HepG2 (cell line): ENCODE results near the gene CMTM4. TPM values are rescaled to one million over a fixed set of nuclear protein-coding genes. Genes with fewer than 3 reads are reported as not detected.

Source experiments
- ATAC-seq: fragments of 200-7000 bp; cut with Tn5 transposase; 3 replicates; pipeline ENCODE4 v1.9.1; 2020; ENCODE audit warnings: mild to moderate bottlenecking, moderate library complexity
- BruUV-seq: library from RNA; stranded (reverse); fragments of 400-500 nt; replicated peaks from 2 replicates; lab custom pipeline; 2021; lab: Mats Ljungman, UMichigan
- CTCF ChIA-PET: fragments of 300-600 bp; formaldehyde crosslinking; extraction: SDS; loops from one replicate; lab custom pipeline; 2021; ENCODE audit warnings: low total read pairs, inconsistent platforms, low intra/inter-chr PET ratio; lab: Yijun Ruan, JAX
- POLR2A ChIA-PET: fragments of 350-600 bp; sonication (Branson Sonifier 250); formaldehyde crosslinking; loops from one replicate; lab custom pipeline; 2020; ENCODE audit warnings: antibody characterized with exemption, inconsistent platforms; lab: Yijun Ruan, JAX
- DNase-seq: peaks from one replicate; pipeline ENCODE4 v3.0.0-alpha.2; 2015; ENCODE audit warnings: low spot score
- FAIRE-seq: peaks from 3 replicates; lab custom pipeline; 2011; peaks lifted over from hg19 to GRCh38; lab: Jason Lieb, UNC
- H2AFZ ChIP-seq: one replicate; pipeline ENCODE4 v1.6.1; 2011; ENCODE audit warnings: low read length, inconsistent platforms
- H3K27ac ChIP-seq: fragments of 300-600 bp; 3 replicates; pipeline ENCODE4 v1.8.0; 2011; ENCODE audit warnings: mixed run types, mild to moderate bottlenecking, mixed read lengths, low read length, inconsistent platforms; ENCODE audit not compliant: insufficient read depth; ENCODE audit errors: extremely low read length
- H3K27me3 ChIP-seq, 2 experiments: fragments of 200-600 bp in 1 of 2; 2 replicates in 1 of 2; 3 replicates in 1 of 2; pipeline versions ENCODE4 v1.6.0 to v1.8.0; 2011; ENCODE audit warnings: low read length in 2 of 2, mild to moderate bottlenecking in 2 of 2, moderate library complexity in 2 of 2, inconsistent platforms in 1 of 2; ENCODE audit not compliant: insufficient read depth in 2 of 2, control insufficient read depth in 1 of 2
- H3K36me3 ChIP-seq, 2 experiments: fragments of 200-600 bp in 1 of 2; replicated peaks in 1 of 2; 2 replicates in 1 of 2; 3 replicates in 1 of 2; pipeline versions ENCODE4 v1.5.1 to v1.8.0; 2011; ENCODE audit warnings: low read length in 2 of 2, inconsistent platforms in 1 of 2; ENCODE audit not compliant: insufficient read depth in 2 of 2, control insufficient read depth in 1 of 2
- H3K4me1 ChIP-seq: 2 replicates; pipeline ENCODE4 v1.5.1; 2012; ENCODE audit warnings: low read length, inconsistent platforms; ENCODE audit not compliant: insufficient read depth
- H3K4me2 ChIP-seq: 2 replicates; pipeline ENCODE4 v1.6.0; 2011; ENCODE audit warnings: low read depth, low read length, inconsistent platforms
- H3K4me3 ChIP-seq, 3 experiments: fragments of 200-600 bp in 1 of 3; sonication (generic), shearing (Covaris generic) in 1 of 3; replicated peaks in 1 of 3; 2 replicates each; pipeline ENCODE4 v1.5.1; 2011 to 2016; ENCODE audit warnings: low read length in 3 of 3, inconsistent platforms in 2 of 3, low read depth in 2 of 3, mild to moderate bottlenecking in 2 of 3, control low read depth in 1 of 3, mixed read lengths in 1 of 3; ENCODE audit not compliant: insufficient read depth in 1 of 3
- H3K79me2 ChIP-seq: one replicate; pipeline ENCODE4 v1.6.1; 2011; ENCODE audit warnings: low read length, inconsistent platforms; ENCODE audit not compliant: insufficient read depth
- H3K9ac ChIP-seq: 2 replicates; pipeline ENCODE4 v1.6.0; 2011; ENCODE audit warnings: mild to moderate bottlenecking, low read depth, low read length, inconsistent platforms; ENCODE audit not compliant: insufficient read depth
- H3K9me3 ChIP-seq: 2 replicates; pipeline ENCODE4 v1.5.1; 2012; ENCODE audit warnings: mild to moderate bottlenecking, low read length
- H4K20me1 ChIP-seq: 2 replicates; pipeline ENCODE4 v1.6.0; 2011; ENCODE audit warnings: inconsistent platforms, mild to moderate bottlenecking, low read length, moderate library complexity; ENCODE audit not compliant: insufficient read depth
- CEBPG ChIP-seq: IDR thresholded peaks from 2 replicates; pipeline ENCODE4 v1.6.1; 2016
- GPN1 ChIP-seq: sonication (generic); formaldehyde crosslinking; IDR thresholded peaks from 2 replicates; pipeline ENCODE4 v1.5.1; 2020; ENCODE audit warnings: missing genetic modification reagents, borderline replicate concordance
- HMG20A ChIP-seq: IDR thresholded peaks from 2 replicates; pipeline ENCODE4 v1.6.1; 2016; ENCODE audit warnings: borderline replicate concordance
- NCOA2 ChIP-seq: sonication (generic); formaldehyde crosslinking; IDR thresholded peaks from 2 replicates; pipeline ENCODE4 v1.8.0; 2022; ENCODE audit warnings: inconsistent platforms
- NFIB ChIP-seq: sonication (generic); formaldehyde crosslinking; IDR thresholded peaks from 2 replicates; pipeline ENCODE4 v1.9.0; 2021; ENCODE audit warnings: missing genetic modification reagents, mild to moderate bottlenecking, borderline replicate concordance
- PAF1 ChIP-seq: IDR thresholded peaks from 2 replicates; pipeline ENCODE4 v1.6.1; 2016; ENCODE audit warnings: missing genetic modification reagents, missing compliant biosample characterization
- RAD51 ChIP-seq: fragments of 450-650 bp; IDR thresholded peaks from 2 replicates; pipeline ENCODE4 v1.6.1; 2016; ENCODE audit warnings: borderline replicate concordance
- RARA ChIP-seq: IDR thresholded peaks from 2 replicates; pipeline ENCODE4 v1.6.1; 2016; ENCODE audit warnings: missing genetic modification reagents, missing compliant biosample characterization
- RBAK ChIP-seq: sonication (generic); formaldehyde crosslinking; IDR thresholded peaks from 2 replicates; pipeline ENCODE4 v1.5.1; 2020; ENCODE audit warnings: mild to moderate bottlenecking, missing genetic modification reagents
- REPIN1 ChIP-seq: sonication (generic); formaldehyde crosslinking; IDR thresholded peaks from 2 replicates; pipeline ENCODE4 v1.8.0; 2022; ENCODE audit warnings: missing genetic modification reagents, low read depth, mild to moderate bottlenecking, borderline replicate concordance
- SOX6 ChIP-seq, 2 experiments: fragments of 450-650 bp in 1 of 2; sonication (generic) in 1 of 2; formaldehyde crosslinking in 1 of 2; IDR thresholded peaks; 2 replicates each; pipeline versions ENCODE4 v1.4.0 to v1.6.1; 2017 to 2020; ENCODE audit warnings: antibody characterized with exemption in 1 of 2, mild to moderate bottlenecking in 1 of 2, missing genetic modification reagents in 1 of 2
- ZBTB44 ChIP-seq: sonication (generic); formaldehyde crosslinking; IDR thresholded peaks from 2 replicates; pipeline ENCODE4 v1.4.0; 2020; ENCODE audit warnings: missing genetic modification reagents
- ZFP41 ChIP-seq: sonication (generic); formaldehyde crosslinking; IDR thresholded peaks from 2 replicates; pipeline ENCODE4 v1.4.0; 2020; ENCODE audit warnings: mild to moderate bottlenecking, missing genetic modification reagents, borderline replicate concordance
- ZMYM2 ChIP-seq: sonication (generic); formaldehyde crosslinking; IDR thresholded peaks from 2 replicates; pipeline ENCODE4 v1.8.0; 2022; ENCODE audit warnings: mild to moderate bottlenecking, missing genetic modification reagents
- ZNF614 ChIP-seq: IDR thresholded peaks from 2 replicates; pipeline ENCODE4 v1.6.1; 2018; ENCODE audit warnings: missing biosample characterization, missing genetic modification reagents, inconsistent platforms, borderline replicate concordance
- ZNF652 ChIP-seq: IDR thresholded peaks from 2 replicates; pipeline ENCODE4 v1.6.1; 2016; ENCODE audit warnings: low read depth, borderline replicate concordance
- ZNF703 ChIP-seq: sonication (generic); formaldehyde crosslinking; IDR thresholded peaks from 2 replicates; pipeline ENCODE4 v1.5.1; 2020; ENCODE audit warnings: missing genetic modification reagents, mild to moderate bottlenecking, moderate library complexity, borderline replicate concordance
- ZNF790 ChIP-seq: sonication (generic); formaldehyde crosslinking; IDR thresholded peaks from 2 replicates; pipeline ENCODE4 v1.8.0; 2022; ENCODE audit warnings: missing genetic modification reagents, mild to moderate bottlenecking, borderline replicate concordance
- WGBS: methylation state at CpG from one replicate; pipeline ENCODE4 v1.1.6; 2017; ENCODE audit warnings: low lambda C conversion rate; 5-methylcytosine and 5-hydroxymethylcytosine counted together
- in situ Hi-C: cut with HindIII; loops from 2 replicates; pipeline ENCODE4 v1.10.0; 2017; ENCODE audit warnings: low pct_unique_long_range_greater_than_20kb; ENCODE audit not compliant: extremely low pct_ligation_motif_present
- intact Hi-C: fragments of 100-400 bp; cut with micrococcal nuclease; formaldehyde crosslinking; loops from one replicate; pipeline ENCODE4 v1.10.0; 2022; ENCODE audit not compliant: unreplicated experiment
- polyA plus RNA-seq, 8 experiments: library from polyadenylated mRNA; depleted of rRNA in 3 of 8; stranded (reverse) in 7 of 8; unstranded in 1 of 8; fragments of >200 nt; fragmentation: Illumina TruSeq in 4 of 8; extraction: Trizol in 4 of 8; gene quantifications; 2 replicates each; pipeline versions ENCODE4 v1.2.1 to v1.2.3, GENCODE V29; 2011 to 2016; ENCODE audit warnings: low read depth in 4 of 8, missing spikeins in 1 of 8, mixed read lengths in 1 of 8; ENCODE audit not compliant: insufficient read depth in 1 of 8
- total RNA-seq, 5 experiments: library from RNA; depleted of rRNA; stranded (reverse); fragments of >200 nt; fragmentation: Illumina TruSeq; extraction: Trizol; gene quantifications; 2 replicates each; pipeline ENCODE4 v1.2.3, GENCODE V29; 2016; ENCODE audit warnings: low read depth in 1 of 5

CMTM4 gene
- total and polyA plus RNA-seq, 2 of the 13 experiments (the other 11 are each of a cell fraction or from before 2014, with no cell fraction given): 32.0 to 36.3 TPM

GRCh38 chr16:66690106-66690847, 6.3 kb downstream of the CMTM4 start:
- in situ Hi-C loops: loop anchor here (5.0 kb wide), 1 partner anchor 83 kb away; no protein-coding TSS in a partner anchor
- CTCF ChIA-PET: no interaction called here
- ATAC-seq: peak; percentile 36
- peaks cover 4% of the 10 kb centered on the region for H3K79me2 ChIP-seq
- no peak for FAIRE-seq
- no peaks in the 10 kb centered on the region; a peak in 1 of 5 replicates for H3K27me3 ChIP-seq
- no peak overlapping the region for H3K4me3 ChIP-seq
- H3K4me2 ChIP-seq: no peak overlapping the region
- H4K20me1 ChIP-seq: no peaks in the 10 kb centered on the region
- peaks cover 68% of the 10 kb centered on the region for H3K4me1 ChIP-seq
- H3K36me3 ChIP-seq: no peaks in the 10 kb centered on the region
- intact Hi-C loops: no loop called here
- TF ChIP-seq ZMYM2 (CRISPR knock-in tag): no peak
- TF ChIP-seq SOX6 (IDR thresholded peaks at IDR 0.05): no peak
- peak; percentile 28; the same call in 1 of the 2 replicates for TF ChIP-seq SOX6 (CRISPR knock-in tag; IDR thresholded peaks at IDR 0.05)
- peak; percentile 35; the same call in 1 of the 2 replicates for TF ChIP-seq ZNF652
- no peak for TF ChIP-seq REPIN1 (CRISPR knock-in tag)
- TF ChIP-seq CEBPG (CRISPR knock-in tag): 0 out of 2 replicates have a peak, but pooled peaks have one; percentile 10
- BruUV-seq: no TSS peak
- H3K9ac ChIP-seq: no peak overlapping the region
- POLR2A ChIA-PET: no interaction called here
- peak overlapping the region; percentile 4 for H3K27ac ChIP-seq
- 50% methylated on average over 7 of the region's 7 CpGs for WGBS
- H3K9me3 ChIP-seq: no peaks in the 10 kb centered on the region
- peak; percentile 57 for DNase-seq
- no peak overlapping the region for H2AFZ ChIP-seq

GRCh38 chr16:66689282-66689681, 7.3 kb downstream of the CMTM4 start:
- no peaks in the 10 kb centered on the region; a peak in 1 of 5 replicates for H3K27me3 ChIP-seq
- FAIRE-seq: no peak
- CTCF ChIA-PET: no interaction called here
- ATAC-seq: no peak
- H3K4me2 ChIP-seq: no peak overlapping the region
- H3K36me3 ChIP-seq: no peaks in the 10 kb centered on the region
- H3K4me3 ChIP-seq: no peak overlapping the region
- in situ Hi-C loops: no loop called here
- H3K9ac ChIP-seq: no peak overlapping the region
- no peak overlapping the region for H3K27ac ChIP-seq
- DNase-seq: no peak
- WGBS: 88% methylated on average over 6 of the region's 6 CpGs
- no peak overlapping the region for H2AFZ ChIP-seq
- H3K4me1 ChIP-seq: peaks cover 64% of the 10 kb centered on the region
- POLR2A ChIA-PET: no interaction called here
- no peaks in the 10 kb centered on the region for H3K9me3 ChIP-seq
- no peaks in the 10 kb centered on the region for H3K79me2 ChIP-seq
- no TSS peak for BruUV-seq
- intact Hi-C loops: loop anchor here (2.0 to 5.0 kb wide), 2 partner anchors 26 to 37 kb away; no protein-coding TSS in a partner anchor
- H4K20me1 ChIP-seq: no peaks in the 10 kb centered on the region
- TF ChIP-seq GPN1 (no peak), RAD51 (no peak), RARA (0 out of 2 replicates have a peak, but pooled peaks have one; percentile 29), ZBTB44 (CRISPR knock-in tag) (no peak), HMG20A (CRISPR knock-in tag) (no peak), ZFP41 (CRISPR knock-in tag) (no peak), NFIB (CRISPR knock-in tag) (no peak), NCOA2 (CRISPR knock-in tag) (no peak), ZNF614 (CRISPR knock-in tag) (no peak), PAF1 (CRISPR knock-in tag) (no peak), ZNF703 (CRISPR knock-in tag) (no peak), RBAK (CRISPR knock-in tag) (no peak), ZNF790 (CRISPR knock-in tag) (no peak)
